HT-29 (cell line): ENCODE results near the gene YY1AP1. TPM values are rescaled to one million over a fixed set of nuclear protein-coding genes. Genes with fewer than 3 reads are reported as not detected.
"Not testable (repeated sequence)": the region's sequence is repeated elsewhere in the genome, so short reads cannot be mapped to it uniquely, and the experiment has no call there.

Source experiments
- DNase-seq: peaks from one replicate; pipeline ENCODE4 v3.0.0-alpha.2; 2015; ENCODE audit warnings: low spot score
- total RNA-seq: library from RNA; depleted of rRNA; stranded (reverse); fragments of >200 nt; shearing (Covaris generic); gene quantifications from 2 replicates; pipeline ENCODE4 v1.2.3, GENCODE V29; 2014; rRNA removed

Gene YY1AP1
- total RNA-seq, 1 experiment from 2014 or later, result 24.8 TPM

DNA sequence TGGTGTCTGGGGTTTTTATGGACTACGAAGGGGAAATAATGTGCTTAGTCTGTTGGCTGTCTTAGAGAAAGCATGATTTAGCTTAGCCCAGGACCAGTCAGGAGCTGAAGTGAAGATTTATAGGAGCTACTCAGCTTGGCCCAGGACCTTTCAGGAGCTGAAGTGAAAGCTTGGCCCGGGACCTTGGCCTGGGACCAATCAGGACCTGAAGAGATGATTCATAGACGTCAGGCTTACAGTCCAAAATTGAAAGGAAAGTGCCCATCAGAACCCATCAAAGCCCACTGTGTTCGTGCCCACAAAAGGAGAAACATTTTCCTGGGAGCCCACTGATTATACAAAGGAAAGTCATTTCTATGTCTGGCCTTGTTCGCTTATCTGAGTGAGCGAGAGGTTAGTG is 42.9 kb downstream of the YY1AP1 start:
- DNase-seq, result no peak

DNA sequence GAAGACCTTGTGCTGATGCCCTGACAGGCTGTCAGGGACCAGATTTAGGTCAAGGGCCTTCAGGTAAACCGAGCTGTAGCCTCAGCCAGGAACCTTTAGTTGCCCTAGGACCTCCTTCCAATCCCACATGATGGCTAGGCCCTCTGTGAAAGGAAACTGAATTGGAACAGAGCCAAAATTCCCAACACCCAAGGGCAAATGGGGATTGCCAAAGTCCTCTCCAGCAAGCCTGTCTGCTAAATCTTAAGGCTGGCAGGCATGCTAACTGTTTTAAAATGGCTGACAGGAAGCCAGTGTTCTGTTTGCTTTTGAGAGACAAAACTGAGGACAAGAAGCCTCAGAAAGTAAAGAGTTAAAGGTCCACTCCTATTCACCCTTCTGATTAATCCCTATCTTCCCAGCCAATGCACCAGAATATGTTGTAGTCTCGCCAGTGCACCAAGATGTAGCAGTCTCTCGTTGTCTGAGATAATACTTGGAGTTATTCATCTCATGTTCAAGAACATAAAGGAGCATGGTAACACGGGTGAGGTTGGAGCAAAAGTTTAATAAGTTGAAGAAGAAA is 43.5 kb downstream of the YY1AP1 start:
- no peak for DNase-seq

DNA sequence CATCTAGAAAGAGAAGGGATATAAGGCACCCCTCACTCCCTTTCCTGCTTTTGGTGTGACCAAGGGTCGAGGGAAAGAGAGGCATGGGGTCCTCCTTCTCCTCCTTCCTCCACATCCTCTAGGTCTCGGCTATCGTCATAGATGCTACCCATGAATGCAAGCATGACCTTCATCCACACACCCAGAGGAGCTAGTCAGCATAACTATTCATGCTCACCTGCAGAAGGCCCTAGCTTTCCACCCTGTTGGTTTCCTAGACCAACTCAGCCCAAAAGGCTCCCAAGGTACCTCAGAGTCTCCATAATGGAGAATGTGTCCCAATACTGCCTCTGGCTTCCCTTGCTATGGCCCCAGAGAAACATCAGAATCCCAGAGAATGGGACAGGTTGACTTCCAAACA is 45.3 kb downstream of the YY1AP1 start:
- no peak for DNase-seq

DNA sequence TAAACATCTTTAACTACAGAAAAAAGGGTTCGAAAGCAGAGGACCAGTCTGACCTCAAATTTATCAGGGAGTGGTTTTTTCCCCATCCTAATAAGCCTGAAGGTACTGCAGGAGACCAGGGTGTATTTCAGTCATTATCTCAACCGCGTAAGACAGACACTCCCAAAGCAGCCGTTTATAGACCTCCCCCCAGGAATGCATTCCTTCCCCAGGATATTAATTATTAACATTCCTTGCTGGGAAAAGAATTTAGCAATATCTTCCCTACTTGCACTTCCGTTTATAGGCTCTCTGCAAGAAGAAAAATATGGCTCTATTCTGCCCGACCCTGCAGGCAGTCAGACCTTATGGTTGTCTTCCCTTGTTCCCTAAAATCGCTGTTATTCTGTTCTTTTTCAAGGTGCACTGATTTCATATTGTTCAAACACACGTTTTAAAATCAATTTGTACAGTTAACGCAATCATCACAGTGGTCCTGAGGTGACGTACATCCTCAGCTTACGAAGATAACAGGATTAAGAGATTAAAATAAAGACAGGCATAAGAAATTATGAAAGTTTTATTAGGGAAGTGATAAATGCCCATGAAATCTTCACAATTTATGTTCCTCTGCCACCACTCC is 45.9 kb downstream of the YY1AP1 start:
- not testable (repeated sequence) for DNase-seq

DNA sequence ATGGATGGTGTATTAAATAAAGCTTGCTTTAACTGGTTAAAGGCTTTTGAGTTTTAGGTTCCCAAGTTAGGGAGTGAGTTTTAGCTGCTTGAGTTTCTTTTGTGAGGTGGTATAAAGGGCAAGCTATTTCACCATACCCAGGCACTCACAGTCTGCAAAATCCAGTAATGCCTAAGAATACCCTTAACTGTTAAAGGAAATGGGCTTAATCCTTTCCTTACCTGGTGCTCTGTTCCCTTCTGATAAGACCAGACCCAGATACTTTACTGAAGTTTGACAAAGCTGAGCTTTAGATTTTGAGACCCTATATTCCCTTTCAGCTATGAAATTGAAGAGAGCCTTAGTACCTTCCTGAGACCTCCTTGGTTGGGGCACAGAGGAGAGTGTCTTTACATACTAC is 48.2 kb downstream of the YY1AP1 start:
- DNase-seq, result no peak

DNA sequence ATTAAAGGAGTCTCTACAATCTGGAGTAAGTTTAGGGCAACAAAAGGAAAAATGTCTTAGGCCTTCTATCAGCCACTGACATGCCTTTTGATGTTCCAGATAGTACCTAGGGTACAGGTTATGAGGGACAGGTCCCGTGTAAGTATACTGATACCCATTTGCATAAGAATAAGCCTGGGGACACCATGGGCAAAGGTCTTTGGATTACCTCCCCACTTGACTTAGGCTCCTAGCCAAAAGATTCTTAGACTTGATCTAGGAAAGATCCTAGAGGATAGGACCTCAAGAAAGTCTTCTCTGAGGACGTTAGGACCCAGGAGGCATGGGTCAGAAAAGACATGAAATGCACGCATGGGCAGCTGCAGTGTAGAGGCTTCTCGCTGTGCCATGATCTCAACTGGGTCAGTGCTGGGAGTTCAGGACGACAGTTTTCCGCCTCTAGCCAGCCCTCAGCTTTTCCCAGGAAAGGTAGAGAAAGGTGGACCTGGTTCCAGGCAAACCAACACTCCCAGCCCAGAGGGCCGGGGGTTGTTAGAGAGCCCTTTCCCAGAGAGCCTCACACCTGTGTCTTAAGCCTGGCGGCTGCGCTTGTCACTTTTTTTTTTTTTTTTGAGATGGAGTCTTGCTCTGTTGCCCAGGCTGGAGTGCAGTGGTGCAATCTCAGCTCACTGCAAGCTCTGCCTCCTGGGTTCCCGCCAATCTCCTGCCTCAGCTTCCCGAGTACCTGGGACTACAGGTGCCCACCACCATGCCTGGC is 52.0 kb downstream of the YY1AP1 start:
- DNase-seq, result no peak

DNA sequence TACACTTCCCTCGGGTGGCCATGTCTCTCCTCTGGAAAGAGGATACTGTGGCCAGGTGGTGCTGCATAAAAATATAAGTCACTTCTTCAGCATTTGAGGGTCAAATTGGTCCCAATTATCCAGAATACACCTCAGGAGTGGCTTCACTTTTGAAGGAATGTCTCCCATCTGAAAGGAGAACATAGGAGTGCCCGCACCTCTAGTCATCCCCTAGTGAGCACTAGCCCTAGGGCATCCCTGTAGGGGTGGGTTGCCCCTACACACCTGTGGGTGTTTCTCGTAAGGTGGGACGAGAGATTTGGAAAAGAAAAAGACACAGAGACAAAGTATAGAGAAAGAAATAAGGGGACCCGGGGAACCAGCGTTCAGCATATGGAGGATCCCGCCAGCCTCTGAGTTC is 62.1 kb downstream of the YY1AP1 start:
- DNase-seq, result not testable (repeated sequence)

DNA sequence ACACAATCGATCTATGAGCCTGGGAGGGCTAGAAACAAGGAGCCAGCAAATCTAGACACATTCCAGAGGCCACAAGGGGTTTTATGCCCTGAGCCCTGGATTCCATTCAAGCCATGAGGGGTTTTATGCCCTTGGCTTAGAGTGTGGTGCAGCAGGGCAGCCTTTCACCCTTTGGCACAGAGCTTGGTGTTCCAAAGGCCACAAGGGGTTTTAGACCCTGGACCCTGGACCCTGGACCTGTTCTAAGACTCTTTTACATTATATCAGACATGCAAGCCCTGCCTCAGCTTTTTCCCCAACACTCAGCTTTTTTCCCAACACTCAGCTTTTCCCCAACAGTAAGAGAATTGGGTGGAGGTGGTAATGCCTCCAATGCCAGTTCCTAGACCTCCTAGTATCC is 65.2 kb downstream of the YY1AP1 start:
- no peak for DNase-seq

DNA sequence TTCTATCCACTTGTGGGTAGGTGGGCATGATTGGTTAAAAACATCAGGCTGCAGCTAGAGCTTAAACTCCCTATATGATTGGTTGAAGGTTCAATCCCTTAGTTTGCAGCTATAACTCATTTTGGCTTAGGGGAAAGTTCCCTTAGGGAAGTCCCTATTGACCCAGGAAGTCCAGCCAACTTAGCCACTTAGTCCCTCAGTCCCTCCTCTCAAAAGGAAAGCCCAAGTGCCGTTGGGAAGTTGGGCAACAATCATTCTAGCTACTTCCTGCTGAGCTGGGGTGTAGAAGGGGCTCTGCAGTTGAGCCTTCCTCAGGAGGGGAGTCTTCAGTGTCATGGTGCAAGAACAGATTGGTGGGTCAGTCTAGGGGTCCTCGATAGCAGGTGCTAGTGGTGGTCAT is 66.4 kb downstream of the YY1AP1 start:
- no peak for DNase-seq

DNA sequence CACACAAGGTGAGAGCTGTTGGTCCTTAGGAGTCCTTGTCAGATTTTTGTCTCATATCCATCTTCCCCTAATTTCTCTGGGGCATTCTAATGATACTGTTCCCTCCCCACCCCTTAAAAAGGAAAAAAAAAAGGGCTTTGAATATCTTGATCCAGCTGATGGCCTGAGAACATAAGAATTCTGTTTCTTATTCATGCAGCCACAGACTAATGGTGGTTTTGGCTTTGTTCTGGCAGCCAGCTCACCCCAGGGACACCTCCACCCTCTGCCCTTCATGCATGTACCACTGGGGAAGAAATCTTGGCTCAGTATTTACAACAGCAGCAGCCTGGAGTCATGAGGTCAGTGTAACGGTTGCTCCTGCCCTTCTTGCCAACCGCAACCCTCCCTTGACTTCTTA is 75.3 kb downstream of the YY1AP1 start:
- DNase-seq, result not testable (repeated sequence)

DNA sequence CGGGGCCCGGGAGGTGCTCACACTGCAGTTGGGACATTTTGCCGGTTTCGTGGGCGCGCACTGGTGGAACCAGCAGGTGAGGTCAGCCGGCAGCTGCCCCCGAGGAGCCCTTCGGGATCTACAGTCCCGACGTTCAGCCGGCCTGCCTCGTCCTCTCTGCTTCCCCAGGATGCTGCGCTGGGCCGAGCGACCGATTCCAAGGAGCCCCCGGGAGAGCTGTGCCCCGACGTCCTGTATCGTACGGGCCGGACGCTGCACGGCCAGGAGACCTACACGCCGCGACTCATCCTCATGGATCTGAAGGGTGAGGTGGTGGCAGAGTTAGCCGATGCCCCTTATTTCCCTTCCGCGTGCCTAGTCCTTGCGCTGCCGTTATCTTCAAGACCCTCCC is 78.3 kb downstream of the YY1AP1 start:
- DNase-seq, result not testable (repeated sequence)

DNA sequence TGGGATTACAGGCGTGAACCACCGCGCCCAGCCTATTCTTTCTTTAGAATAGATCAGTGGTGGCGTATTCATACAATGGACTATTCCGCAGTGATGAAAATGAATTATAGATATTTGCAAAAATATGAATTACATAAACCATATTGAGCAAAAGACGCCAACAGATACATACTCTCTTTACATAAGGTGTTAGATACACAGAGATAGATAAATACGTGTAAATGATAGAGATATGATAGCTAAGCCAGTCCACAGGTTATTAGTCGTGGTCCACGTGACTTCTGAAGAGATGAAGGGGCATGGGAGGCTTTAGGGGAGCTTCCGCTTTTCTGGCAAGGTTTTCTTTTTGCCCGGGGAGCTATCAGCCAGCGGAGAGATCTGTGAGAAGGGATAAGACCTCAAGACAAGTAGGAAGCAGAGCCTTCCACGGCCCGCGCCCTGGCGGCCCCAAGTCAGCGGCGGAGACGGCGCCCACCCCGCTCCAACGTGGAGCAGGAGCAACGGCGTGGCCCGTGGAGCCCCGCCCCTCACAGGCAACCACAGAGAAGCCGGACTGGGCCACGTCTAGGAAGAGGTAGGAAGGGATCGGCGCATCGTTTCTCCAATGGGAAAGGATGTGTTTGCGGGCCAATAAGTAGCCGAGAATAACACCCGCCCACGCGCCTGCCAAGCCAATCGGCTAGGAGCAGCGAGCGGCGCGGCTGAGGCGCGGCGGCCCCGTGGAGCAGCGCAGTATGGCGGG is 78.9 kb downstream of the YY1AP1 start, which contains the start of gene MSTO1:
Gene MSTO1, plus strand, starts transcription at position 704 of the 742 bp plus-strand sequence. Its CDS starts 31 bp downstream, at position 735.
- DNase-seq, result peak; percentile 96

Other genes starting within 250 kb of the YY1AP1 start
- gene ASH1L, start 126.0 kb downstream of the YY1AP1 start, total RNA-seq, result 12.1 and 18.9 TPM in 2 replicates
- 31.3 and 43.8 TPM in 2 replicates for gene MSTO1, start 78.6 kb downstream of the YY1AP1 start, total RNA-seq
- 58.5 and 77.3 TPM in 2 replicates for gene DAP3, start 317 bp upstream of the YY1AP1 start, total RNA-seq
- 17.6 and 18.0 TPM in 2 replicates for gene GON4L, start 168.4 kb upstream of the YY1AP1 start, total RNA-seq
- gene SYT11, start 170.8 kb upstream of the YY1AP1 start, total RNA-seq, result not detected in 2 replicates
- 6.5 and 14.8 TPM in 2 replicates for gene RIT1, start 222.6 kb upstream of the YY1AP1 start, total RNA-seq
- gene KHDC4, start 245.6 kb upstream of the YY1AP1 start, total RNA-seq, result 44.4 and 53.6 TPM in 2 replicates